Measurements from ENCODE around the gene LGALS4. TPM values are rescaled to one million over a fixed set of nuclear protein-coding genes. Genes with fewer than 3 reads are reported as not detected.
"Not testable (repeated sequence)": the region's sequence is repeated elsewhere in the genome, so short reads cannot be mapped to it uniquely, and the experiment has no call there.

Gene LGALS4
- total RNA-seq, 1 donor from 2014 or later, result 0.32 TPM

GRCh38 chr19:38765214-38765613, 47.5 kb downstream of the LGALS4 start:
- H2AFZ ChIP-seq (ENCODE audit: low read depth, low read length), result no peak overlapping the region
- H3K4me1 ChIP-seq (ENCODE audit: insufficient read depth, low read length), result no peaks in the 10 kb centered on the region
- H3K4me2 ChIP-seq (ENCODE audit: low read length), result no peak overlapping the region
- TF ChIP-seq CTCF (IDR thresholded peaks at IDR 0.05; ENCODE audit: insufficient read depth, low read depth, low read length) (no peak), EZH2 (IDR thresholded peaks at IDR 0.05; ENCODE audit: insufficient read depth, low read length) (no peak)
- Mint-ChIP-seq H3K4me1 (ENCODE audit: low read depth, unreplicated experiment) (no peaks in the 10 kb centered on the region), H3K4me3 (ENCODE audit: unreplicated experiment) (no peak overlapping the region), H3K9me3 (ENCODE audit: unreplicated experiment) (peaks cover 3% of the 10 kb centered on the region), H3K27ac (ENCODE audit: unreplicated experiment) (no peak overlapping the region), H3K27me3 (ENCODE audit: low read depth, unreplicated experiment) (peaks cover 5% of the 10 kb centered on the region), H3K36me3 (ENCODE audit: low read depth, unreplicated experiment) (no peaks in the 10 kb centered on the region)
- no peaks in the 10 kb centered on the region for H3K9me3 ChIP-seq (ENCODE audit: insufficient read depth, low read depth, low read length)
- FAIRE-seq (no peak), DNase-seq (ENCODE audit: low read depth) (no peak)
- H3K79me2 ChIP-seq (ENCODE audit: insufficient read depth, low read length), result no peaks in the 10 kb centered on the region
- no peak overlapping the region for H3K9ac ChIP-seq (ENCODE audit: low read length)
- H3K36me3 ChIP-seq (ENCODE audit: insufficient read depth, low read length), result no peaks in the 10 kb centered on the region
- no peaks in the 10 kb centered on the region for H3K27me3 ChIP-seq (ENCODE audit: insufficient read depth, low read length)
- H3K27ac ChIP-seq (ENCODE audit: low read depth, low read length), result no peak overlapping the region
- no peak overlapping the region for H3K4me3 ChIP-seq (ENCODE audit: insufficient read depth, low read depth, low read length)
- no peaks in the 10 kb centered on the region for H4K20me1 ChIP-seq (ENCODE audit: insufficient read depth, low read length)

GRCh38 chr19:38763795-38764220, 48.9 kb downstream of the LGALS4 start:
- H3K36me3 Mint-ChIP-seq (ENCODE audit: low read depth, unreplicated experiment), result no peaks in the 10 kb centered on the region
- no peak overlapping the region for H2AFZ ChIP-seq (ENCODE audit: low read depth, low read length)
- H3K9me3 Mint-ChIP-seq (ENCODE audit: unreplicated experiment), result no peaks in the 10 kb centered on the region
- H3K27ac Mint-ChIP-seq (ENCODE audit: unreplicated experiment), result no peak overlapping the region
- no peak overlapping the region for H3K4me3 Mint-ChIP-seq (ENCODE audit: unreplicated experiment)
- H3K4me1 Mint-ChIP-seq (ENCODE audit: low read depth, unreplicated experiment), result no peaks in the 10 kb centered on the region
- H3K9me3 ChIP-seq (ENCODE audit: insufficient read depth, low read depth, low read length), result no peaks in the 10 kb centered on the region
- no peaks in the 10 kb centered on the region for H3K4me1 ChIP-seq (ENCODE audit: insufficient read depth, low read length)
- H3K27me3 Mint-ChIP-seq (ENCODE audit: low read depth, unreplicated experiment), result peaks cover 3% of the 10 kb centered on the region
- no peak overlapping the region for H3K4me2 ChIP-seq (ENCODE audit: low read length)
- H4K20me1 ChIP-seq (ENCODE audit: insufficient read depth, low read length), result no peaks in the 10 kb centered on the region
- H3K4me3 ChIP-seq (ENCODE audit: insufficient read depth, low read depth, low read length), result no peak overlapping the region
- no peak for TF ChIP-seq CTCF (IDR thresholded peaks at IDR 0.05; ENCODE audit: insufficient read depth, low read depth, low read length)
- no peak for TF ChIP-seq EZH2 (IDR thresholded peaks at IDR 0.05; ENCODE audit: insufficient read depth, low read length)
- no peaks in the 10 kb centered on the region for H3K27me3 ChIP-seq (ENCODE audit: insufficient read depth, low read length)
- DNase-seq (ENCODE audit: low read depth) (no peak), FAIRE-seq (no peak)
- H3K9ac ChIP-seq (ENCODE audit: low read length), result no peak overlapping the region
- no peak overlapping the region for H3K27ac ChIP-seq (ENCODE audit: low read depth, low read length)
- H3K79me2 ChIP-seq (ENCODE audit: insufficient read depth, low read length), result no peaks in the 10 kb centered on the region
- H3K36me3 ChIP-seq (ENCODE audit: insufficient read depth, low read length), result no peaks in the 10 kb centered on the region

DNA sequence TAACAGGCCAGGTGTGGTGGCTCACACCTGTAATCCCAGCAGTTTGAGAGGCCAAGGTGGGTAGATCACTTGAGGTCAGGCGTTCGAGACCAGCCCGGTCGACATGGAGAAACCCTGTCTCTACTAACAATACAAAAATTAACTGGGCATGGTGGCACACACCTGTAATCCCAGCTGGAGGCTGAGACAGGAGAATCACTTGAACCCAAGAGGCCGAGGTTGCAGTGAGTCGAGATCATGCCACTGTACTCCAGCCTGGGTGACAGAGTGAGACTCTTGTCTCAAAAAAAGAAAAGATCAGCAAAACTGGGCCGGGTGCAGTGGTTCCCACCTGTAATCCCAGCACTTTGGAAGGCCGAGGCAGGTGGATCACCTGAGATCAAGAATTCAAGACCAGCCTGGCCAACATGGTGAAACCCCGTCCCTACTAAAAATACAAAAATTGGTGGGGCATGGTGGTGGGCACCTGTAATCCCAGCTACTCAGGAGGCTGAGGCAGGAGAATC, 50.8 kb downstream of the LGALS4 start:
- not testable (repeated sequence) for H3K4me2 ChIP-seq (ENCODE audit: low read length); H3K9ac ChIP-seq (ENCODE audit: low read length); H3K36me3 ChIP-seq (ENCODE audit: insufficient read depth, low read length); H3K36me3 Mint-ChIP-seq (ENCODE audit: low read depth, unreplicated experiment); H3K27me3 Mint-ChIP-seq (ENCODE audit: low read depth, unreplicated experiment); H3K4me3 Mint-ChIP-seq (ENCODE audit: unreplicated experiment); H3K27ac Mint-ChIP-seq (ENCODE audit: unreplicated experiment); H2AFZ ChIP-seq (ENCODE audit: low read depth, low read length); H3K4me1 ChIP-seq (ENCODE audit: insufficient read depth, low read length); H4K20me1 ChIP-seq (ENCODE audit: insufficient read depth, low read length); H3K4me3 ChIP-seq (ENCODE audit: insufficient read depth, low read depth, low read length); H3K9me3 Mint-ChIP-seq (ENCODE audit: unreplicated experiment); DNase-seq (ENCODE audit: low read depth); H3K9me3 ChIP-seq (ENCODE audit: insufficient read depth, low read depth, low read length); H3K79me2 ChIP-seq (ENCODE audit: insufficient read depth, low read length); FAIRE-seq; H3K4me1 Mint-ChIP-seq (ENCODE audit: low read depth, unreplicated experiment); H3K27me3 ChIP-seq (ENCODE audit: insufficient read depth, low read length); H3K27ac ChIP-seq (ENCODE audit: low read depth, low read length)

- not testable (repeated sequence) for H3K27ac Mint-ChIP-seq (ENCODE audit: unreplicated experiment); H3K4me1 ChIP-seq (ENCODE audit: insufficient read depth, low read length); H3K9ac ChIP-seq (ENCODE audit: low read length); DNase-seq (ENCODE audit: low read depth); H3K27me3 ChIP-seq (ENCODE audit: insufficient read depth, low read length); H3K36me3 Mint-ChIP-seq (ENCODE audit: low read depth, unreplicated experiment); H3K27ac ChIP-seq (ENCODE audit: low read depth, low read length); H3K4me3 ChIP-seq (ENCODE audit: insufficient read depth, low read depth, low read length); H3K9me3 Mint-ChIP-seq (ENCODE audit: unreplicated experiment); H3K4me3 Mint-ChIP-seq (ENCODE audit: unreplicated experiment); H4K20me1 ChIP-seq (ENCODE audit: insufficient read depth, low read length); H3K4me2 ChIP-seq (ENCODE audit: low read length); FAIRE-seq; H3K36me3 ChIP-seq (ENCODE audit: insufficient read depth, low read length); H3K4me1 Mint-ChIP-seq (ENCODE audit: low read depth, unreplicated experiment); H2AFZ ChIP-seq (ENCODE audit: low read depth, low read length); H3K79me2 ChIP-seq (ENCODE audit: insufficient read depth, low read length); H3K9me3 ChIP-seq (ENCODE audit: insufficient read depth, low read depth, low read length); H3K27me3 Mint-ChIP-seq (ENCODE audit: low read depth, unreplicated experiment)
Observed at GRCh38 chr19:38760805-38761517, 51.8 kb downstream of the LGALS4 start.
